Stimulated activated naive CD4-positive, alpha-beta T cell treated with Interleukin-2 at 50 U/mL for 16 hours (primary cell): ENCODE data around the gene MT1A.

ENCODE experiments used
- DNase-seq: peaks from one replicate; lab custom pipeline; 2025; lab: John Stamatoyannopoulos, UW

The MT1A gene

GRCh38 chr16:56631197-56631596, 7.3 kb upstream of the MT1A start:
- DNase-seq: no peak

- DNase-seq: no peak
Measured at GRCh38 chr16:56631832-56632155, 6.7 kb upstream of the MT1A start.

- no peak for DNase-seq
Measured at GRCh38 chr16:56632156-56632847, 6.2 kb upstream of the MT1A start, which contains the start of gene MT1M. Gene MT1M (plus strand): TSS chr16:56632659. CDS start chr16:56632732, 73 bp downstream.

- DNase-seq: no peak
Measured at GRCh38 chr16:56632848-56633365, 5.6 kb upstream of the MT1A start.

- DNase-seq: no peak
Measured at GRCh38 chr16:56633535-56633934, 4.9 kb upstream of the MT1A start.

- no peak for DNase-seq
Measured at GRCh38 chr16:56634715-56635440, 3.6 kb upstream of the MT1A start.

GRCh38 chr16:56635441-56635967, 3.0 kb upstream of the MT1A start:
- no peak for DNase-seq

- DNase-seq: no peak
Measured at GRCh38 chr16:56636616-56637413, 1.7 kb upstream of the MT1A start.

GRCh38 chr16:56639045-56639444, 579 bp downstream of the MT1A start:
- no peak for DNase-seq

- DNase-seq: no peak
Measured at GRCh38 chr16:56640076-56640475, 1.6 kb downstream of the MT1A start.

- DNase-seq: no peak
Measured at GRCh38 chr16:56641166-56641565, 2.7 kb downstream of the MT1A start.

GRCh38 chr16:56643080-56643778, 4.8 kb downstream of the MT1A start:
- DNase-seq: peak; percentile 76

- DNase-seq: no peak
Measured at GRCh38 chr16:56643833-56644232, 5.4 kb downstream of the MT1A start.

- DNase-seq: no peak
Measured at GRCh38 chr16:56645311-56645710, 6.8 kb downstream of the MT1A start.

GRCh38 chr16:56645838-56646237, 7.4 kb downstream of the MT1A start:
- no peak for DNase-seq

- no peak for DNase-seq
Measured at GRCh38 chr16:56647641-56648431, 9.4 kb downstream of the MT1A start.

GRCh38 chr16:56649271-56649670, 10.8 kb downstream of the MT1A start:
- no peak for DNase-seq

- no peak for DNase-seq
Measured at GRCh38 chr16:56649820-56650219, 11.4 kb downstream of the MT1A start.

GRCh38 chr16:56651586-56651985, 13.1 kb downstream of the MT1A start, which contains the start of gene MT1B:
Gene MT1B (plus strand): TSS chr16:56651886. CDS start chr16:56651954, 68 bp downstream.
- DNase-seq: no peak

- no peak for DNase-seq
Measured at GRCh38 chr16:56652600-56652999, 14.1 kb downstream of the MT1A start.

GRCh38 chr16:56653218-56653617, 14.8 kb downstream of the MT1A start:
- no peak for DNase-seq
